Measurements from ENCODE around the gene ANKLE2. TPM values are rescaled to one million over a fixed set of nuclear protein-coding genes. Genes with fewer than 3 reads are reported as not detected.

ANKLE2 gene
- polyA plus RNA-seq, 2 of the 4 experiments (the other 2 are of a cell fraction): 70.7 to 103 TPM

- FAIRE-seq (no peak), ATAC-seq (no peak; a peak in 1 of 6 replicates), DNase-seq (ENCODE audit: low read depth in 1 of 2, low spot score in 1 of 2) (no peak)
- ChIA-PET POLR2A (no interaction called here), CTCF (interaction anchor here (0.6 to 1.2 kb wide), 3 partner anchors 11 to 204 kb away, joined by 3 to 4 read pairs (median 3); partner anchors contain the start of gene ANKLE2)
- Histone ChIP-seq H3K27ac (no peak overlapping the region), H3K4me3 (no peak overlapping the region), H3K4me2 (no peak overlapping the region), H3K4me1 (no peaks in the 10 kb centered on the region), H3K9me3 (no peaks in the 10 kb centered on the region)
- TF ChIP-seq ZFP36 (IDR thresholded peaks at IDR 0.05; ENCODE audit: borderline replicate concordance, partially characterized antibody): no peak
- TF ChIP-seq REST (IDR thresholded peaks at IDR 0.05): no peak
- no peak for TF ChIP-seq MAZ (IDR thresholded peaks at IDR 0.05; ENCODE audit: borderline replicate concordance, low read depth, low read length)
- no peak for TF ChIP-seq EHF (CRISPR knock-in tag; IDR thresholded peaks at IDR 0.05)
- 95% methylated on average over 31 of the region's 41 CpGs for whole genome bisulfite sequencing (ENCODE audit: missing lambda C conversion rate)
Measured at GRCh38 chr12:132773077-132773955, 11.7 kb upstream of the ANKLE2 start.

- DNase-seq (ENCODE audit: low read depth in 1 of 2, low spot score in 1 of 2): no peak
- H3K4me2 ChIP-seq: no peak overlapping the region
- no peak for ATAC-seq
- ChIA-PET POLR2A (no interaction called here), CTCF (interaction anchor here (0.6 to 0.9 kb wide), 2 partner anchors 11 to 205 kb away, joined by 3 read pairs; partner anchors contain the start of gene ANKLE2)
- no peak overlapping the region for H3K4me3 ChIP-seq
- no peaks in the 10 kb centered on the region for H3K9me3 ChIP-seq
- no peaks in the 10 kb centered on the region for H3K4me1 ChIP-seq
- 93% methylated on average over 14 of the region's 14 CpGs for WGBS (ENCODE audit: missing lambda C conversion rate)
- no peak for TF ChIP-seq HOXB13 (CRISPR knock-in tag; IDR thresholded peaks at IDR 0.05; ENCODE audit: low read depth)
- TF ChIP-seq MAZ (IDR thresholded peaks at IDR 0.05; ENCODE audit: borderline replicate concordance, low read depth, low read length): no peak
- TF ChIP-seq, protein P1, sequence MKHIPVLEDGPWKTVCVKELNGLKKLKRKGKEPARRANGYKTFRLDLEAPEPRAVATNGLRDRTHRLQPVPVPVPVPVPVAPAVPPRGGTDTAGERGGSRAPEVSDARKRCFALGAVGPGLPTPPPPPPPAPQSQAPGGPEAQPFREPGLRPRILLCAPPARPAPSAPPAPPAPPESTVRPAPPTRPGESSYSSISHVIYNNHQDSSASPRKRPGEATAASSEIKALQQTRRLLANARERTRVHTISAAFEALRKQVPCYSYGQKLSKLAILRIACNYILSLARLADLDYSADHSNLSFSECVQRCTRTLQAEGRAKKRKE (CRISPR knock-in tag; IDR thresholded peaks at IDR 0.05; ENCODE audit: low read depth): no peak
- TF ChIP-seq ZFP36 (IDR thresholded peaks at IDR 0.05; ENCODE audit: borderline replicate concordance, partially characterized antibody): no peak
- TF ChIP-seq, protein P2, sequence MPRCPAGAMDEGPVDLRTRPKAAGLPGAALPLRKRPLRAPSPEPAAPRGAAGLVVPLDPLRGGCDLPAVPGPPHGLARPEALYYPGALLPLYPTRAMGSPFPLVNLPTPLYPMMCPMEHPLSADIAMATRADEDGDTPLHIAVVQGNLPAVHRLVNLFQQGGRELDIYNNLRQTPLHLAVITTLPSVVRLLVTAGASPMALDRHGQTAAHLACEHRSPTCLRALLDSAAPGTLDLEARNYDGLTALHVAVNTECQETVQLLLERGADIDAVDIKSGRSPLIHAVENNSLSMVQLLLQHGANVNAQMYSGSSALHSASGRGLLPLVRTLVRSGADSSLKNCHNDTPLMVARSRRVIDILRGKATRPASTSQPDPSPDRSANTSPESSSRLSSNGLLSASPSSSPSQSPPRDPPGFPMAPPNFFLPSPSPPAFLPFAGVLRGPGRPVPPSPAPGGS (IDR thresholded peaks at IDR 0.05): no peak
- TF ChIP-seq, protein P3, sequence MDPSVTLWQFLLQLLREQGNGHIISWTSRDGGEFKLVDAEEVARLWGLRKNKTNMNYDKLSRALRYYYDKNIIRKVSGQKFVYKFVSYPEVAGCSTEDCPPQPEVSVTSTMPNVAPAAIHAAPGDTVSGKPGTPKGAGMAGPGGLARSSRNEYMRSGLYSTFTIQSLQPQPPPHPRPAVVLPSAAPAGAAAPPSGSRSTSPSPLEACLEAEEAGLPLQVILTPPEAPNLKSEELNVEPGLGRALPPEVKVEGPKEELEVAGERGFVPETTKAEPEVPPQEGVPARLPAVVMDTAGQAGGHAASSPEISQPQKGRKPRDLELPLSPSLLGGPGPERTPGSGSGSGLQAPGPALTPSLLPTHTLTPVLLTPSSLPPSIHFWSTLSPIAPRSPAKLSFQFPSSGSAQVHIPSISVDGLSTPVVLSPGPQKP (IDR thresholded peaks at IDR 0.05; ENCODE audit: low read depth, low read length): no peak
- TF ChIP-seq EHMT2 (IDR thresholded peaks at IDR 0.05; ENCODE audit: low read depth): no peak
- no peak for TF ChIP-seq CTCF (IDR thresholded peaks at IDR 0.05)
- TF ChIP-seq SMC3 (IDR thresholded peaks at IDR 0.05): no peak
- H3K27ac ChIP-seq: no peak overlapping the region
- no peak for FAIRE-seq
Measured at GRCh38 chr12:132772606-132773005, 11.0 kb upstream of the ANKLE2 start.

Data from A549 (cell line).